ENCODE data around the gene NOS3.

Gene NOS3

DNA sequence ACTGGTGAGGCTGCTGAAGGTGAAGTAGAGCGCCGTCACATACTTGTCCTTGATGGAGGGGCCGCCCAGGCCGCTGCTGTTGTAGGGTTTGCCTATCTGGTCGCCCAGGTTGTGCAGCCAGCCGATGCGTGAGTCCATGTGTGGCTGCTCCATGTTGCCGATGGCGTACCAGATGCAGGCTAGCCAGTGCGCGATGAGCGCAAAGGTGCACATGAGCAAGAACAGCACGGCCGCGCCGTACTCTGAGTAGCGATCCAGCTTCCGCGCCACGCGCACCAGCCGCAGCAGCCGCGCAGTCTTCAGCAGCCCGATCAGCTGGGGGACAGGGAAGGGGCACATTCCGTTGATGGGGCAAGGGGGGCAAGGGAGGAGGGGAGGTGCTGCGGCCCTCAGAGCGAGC is 39.3 kb upstream of the NOS3 start:
- TF ChIP-seq, protein P1, sequence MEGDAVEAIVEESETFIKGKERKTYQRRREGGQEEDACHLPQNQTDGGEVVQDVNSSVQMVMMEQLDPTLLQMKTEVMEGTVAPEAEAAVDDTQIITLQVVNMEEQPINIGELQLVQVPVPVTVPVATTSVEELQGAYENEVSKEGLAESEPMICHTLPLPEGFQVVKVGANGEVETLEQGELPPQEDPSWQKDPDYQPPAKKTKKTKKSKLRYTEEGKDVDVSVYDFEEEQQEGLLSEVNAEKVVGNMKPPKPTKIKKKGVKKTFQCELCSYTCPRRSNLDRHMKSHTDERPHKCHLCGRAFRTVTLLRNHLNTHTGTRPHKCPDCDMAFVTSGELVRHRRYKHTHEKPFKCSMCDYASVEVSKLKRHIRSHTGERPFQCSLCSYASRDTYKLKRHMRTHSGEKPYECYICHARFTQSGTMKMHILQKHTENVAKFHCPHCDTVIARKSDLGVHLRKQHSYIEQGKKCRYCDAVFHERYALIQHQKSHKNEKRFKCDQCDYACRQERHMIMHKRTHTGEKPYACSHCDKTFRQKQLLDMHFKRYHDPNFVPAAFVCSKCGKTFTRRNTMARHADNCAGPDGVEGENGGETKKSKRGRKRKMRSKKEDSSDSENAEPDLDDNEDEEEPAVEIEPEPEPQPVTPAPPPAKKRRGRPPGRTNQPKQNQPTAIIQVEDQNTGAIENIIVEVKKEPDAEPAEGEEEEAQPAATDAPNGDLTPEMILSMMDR (IDR thresholded peaks at IDR 0.05; ENCODE audit: insufficient read depth, low read depth, low read length, missing control alignments) = no peak
- DNase-seq (ENCODE audit: low read depth) = no peak
- H3K4me3 ChIP-seq (ENCODE audit: low read depth, low read length) = no peak overlapping the region

DNA sequence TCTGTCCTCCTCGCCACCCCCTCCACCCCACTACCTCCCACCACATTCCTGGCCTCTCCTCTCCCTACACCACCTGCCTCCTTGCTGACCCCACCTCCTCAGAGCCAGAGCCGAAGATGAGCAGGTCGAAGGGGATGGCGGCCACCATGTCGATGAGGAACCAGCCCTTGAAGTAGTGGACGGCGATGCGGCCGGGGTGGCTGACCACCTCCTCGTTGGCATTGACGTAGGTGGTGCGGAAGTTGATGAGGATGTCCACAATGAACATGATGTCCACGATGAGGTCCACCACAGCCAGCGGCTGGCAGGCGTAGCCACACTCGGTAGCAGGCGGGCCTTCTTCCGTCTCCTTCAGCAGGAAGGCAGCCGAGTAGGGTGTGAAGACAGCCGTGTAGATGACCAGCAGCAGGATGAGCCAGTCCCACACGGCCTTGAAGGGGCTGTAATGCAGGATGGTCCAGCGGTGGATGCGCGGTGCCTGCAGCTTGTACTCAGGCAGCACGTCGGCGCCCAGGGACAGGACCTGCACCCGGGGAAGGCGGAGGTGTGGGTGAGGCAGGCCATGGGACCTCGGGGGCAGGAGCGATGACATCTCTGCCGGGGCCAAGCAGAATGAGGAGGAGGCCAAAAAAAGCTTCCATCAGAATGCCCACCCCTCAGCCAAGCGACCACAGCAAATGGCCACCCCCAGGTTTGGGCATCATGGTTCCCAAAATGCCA is 38.3 kb upstream of the NOS3 start:
- no peak for DNase-seq (ENCODE audit: low read depth)
- TF ChIP-seq, protein P1 (IDR thresholded peaks at IDR 0.05; ENCODE audit: insufficient read depth, low read depth, low read length, missing control alignments) = no peak
- H3K4me3 ChIP-seq (ENCODE audit: low read depth, low read length) = no peak overlapping the region

DNA sequence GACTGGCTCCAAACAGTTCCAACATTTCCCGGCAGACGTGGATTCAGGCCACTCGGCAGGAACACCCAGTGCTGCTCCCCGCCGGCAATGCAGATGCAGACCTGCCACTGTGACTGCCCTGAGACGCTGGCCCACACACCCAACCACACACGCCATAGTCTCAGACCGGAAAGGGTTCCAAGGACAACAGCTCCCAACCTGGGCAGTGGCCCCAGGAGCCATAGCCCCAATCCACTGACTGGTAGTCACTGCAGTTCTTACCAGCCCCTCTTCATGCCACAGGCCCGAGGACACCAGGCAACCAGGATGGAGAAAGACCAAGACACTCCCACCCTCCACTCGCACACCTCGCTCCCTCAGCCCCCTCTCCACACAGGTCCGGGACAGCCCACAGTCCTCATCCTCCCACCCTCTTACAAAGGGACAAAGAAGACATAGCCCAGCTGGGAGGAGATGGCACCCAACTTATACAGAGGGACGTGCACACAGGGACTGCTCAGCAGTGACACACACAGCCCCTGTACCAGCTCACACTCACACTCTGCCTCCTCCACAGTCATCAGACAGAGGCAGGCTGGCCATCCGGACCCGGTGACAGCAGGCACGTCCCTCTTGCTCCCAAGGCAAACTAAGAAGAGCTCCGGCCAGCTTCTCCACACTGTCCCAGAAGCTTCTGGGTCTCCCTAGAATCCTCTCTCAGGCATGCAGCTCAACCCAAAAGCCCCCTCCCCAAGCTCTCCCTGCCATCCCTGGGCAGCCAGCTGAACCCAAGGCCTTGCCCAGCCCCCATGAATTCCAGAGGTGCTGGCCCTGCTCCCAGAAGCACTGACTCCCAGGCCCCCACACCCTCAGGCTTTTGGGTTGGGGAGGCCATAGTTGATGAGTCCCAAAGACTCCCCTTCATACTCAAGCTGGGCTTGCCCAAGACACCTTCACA is 37.5 kb upstream of the NOS3 start:
- H3K4me3 ChIP-seq (ENCODE audit: low read depth, low read length) = no peak overlapping the region
- TF ChIP-seq, protein P1 (IDR thresholded peaks at IDR 0.05; ENCODE audit: insufficient read depth, low read depth, low read length, missing control alignments) = no peak
- DNase-seq (ENCODE audit: low read depth) = no peak

DNA sequence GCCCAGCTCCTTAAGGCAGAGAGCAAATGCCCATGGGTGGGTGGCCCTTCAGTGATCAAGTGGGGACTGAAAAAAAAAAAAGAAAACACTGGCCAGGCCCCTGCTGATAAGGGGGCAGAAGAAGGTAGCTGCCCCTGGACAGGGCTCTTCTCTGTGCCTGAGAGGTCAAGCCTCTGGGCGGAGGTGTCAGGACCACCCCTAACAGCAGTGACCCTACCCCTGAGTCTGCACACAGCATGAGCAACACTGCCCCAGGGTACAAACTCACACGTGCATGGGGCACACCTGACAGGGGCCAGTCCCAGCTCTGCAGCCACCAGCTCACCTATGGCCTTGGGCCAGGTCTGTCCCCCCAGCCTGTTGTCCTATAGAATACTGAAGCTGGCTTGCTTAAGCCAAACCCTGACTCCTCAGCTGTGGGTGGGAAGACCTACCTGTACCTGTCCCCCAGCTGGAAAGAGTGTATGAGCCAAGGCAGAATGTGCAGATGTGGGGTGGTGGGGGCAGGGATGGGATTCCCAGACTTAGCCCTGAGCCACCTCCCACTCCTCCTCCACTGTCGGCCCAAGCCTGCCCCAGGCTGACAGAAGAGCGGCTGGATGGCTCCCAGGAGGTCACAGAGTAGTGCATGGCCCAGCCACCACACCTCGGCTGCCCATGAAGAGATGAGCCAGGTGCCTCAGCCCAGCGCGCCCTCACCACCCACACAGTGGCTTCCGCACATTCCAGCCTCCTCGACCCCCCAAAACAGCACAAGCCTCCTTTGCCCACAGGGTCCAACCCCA is 36.4 kb upstream of the NOS3 start:
- TF ChIP-seq, protein P1 (IDR thresholded peaks at IDR 0.05; ENCODE audit: insufficient read depth, low read depth, low read length, missing control alignments) = no peak
- H3K4me3 ChIP-seq (ENCODE audit: low read depth, low read length) = no peak overlapping the region
- DNase-seq (ENCODE audit: low read depth) = no peak

DNA sequence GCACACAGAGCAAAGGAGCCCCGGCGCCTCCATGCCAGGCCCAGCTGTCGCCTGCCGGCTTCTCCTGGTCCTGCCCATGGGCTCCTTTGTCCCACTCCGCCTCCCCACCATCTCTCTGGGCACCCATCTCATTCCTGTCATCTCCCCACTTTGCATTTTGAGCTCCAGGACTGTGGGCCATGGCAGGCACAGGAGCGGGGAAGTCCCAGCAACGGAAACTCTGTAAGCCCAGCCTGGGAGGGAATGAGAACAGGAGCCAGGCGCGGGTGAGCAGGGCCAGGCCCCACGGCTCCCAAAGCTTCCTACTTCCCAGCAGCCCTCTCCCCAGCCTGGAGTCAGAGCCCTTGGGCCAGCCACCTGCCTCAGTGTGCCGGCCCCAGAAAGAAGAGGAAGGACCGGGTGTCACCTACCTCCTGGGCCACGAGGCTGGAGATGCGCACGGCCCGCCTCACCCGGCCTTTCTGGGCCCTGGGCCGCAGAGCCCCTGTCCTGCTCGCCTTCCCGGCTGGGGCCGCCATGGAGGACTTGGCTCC is 35.8 kb upstream of the NOS3 start:
- DNase-seq (ENCODE audit: low read depth) = no peak
- no peak overlapping the region for H3K4me3 ChIP-seq (ENCODE audit: low read depth, low read length)
- TF ChIP-seq, protein P1 (IDR thresholded peaks at IDR 0.05; ENCODE audit: insufficient read depth, low read depth, low read length, missing control alignments) = no peak

All from GM12865 (cell line).